ENCODE measurements around the gene SYT9. TPM values are rescaled to one million over a fixed set of nuclear protein-coding genes. Genes with fewer than 3 reads are reported as not detected.

The SYT9 gene
- polyA plus RNA-seq, 4 donors: 0.09 to 0.72 TPM; not detected in 2

- H3K36me3 ChIP-seq (ENCODE audit: control insufficient read depth in 3 of 3, insufficient read depth in 2 of 3, low read depth in 1 of 3, low read length in 3 of 3): no peaks in the 10 kb centered on the region
- 82 to 97% (median 95%) methylated on average over 1 of the region's 1 CpG for whole genome bisulfite sequencing, 3 donors
- DNase-seq: no peak
- H3K27ac ChIP-seq (ENCODE audit: low read depth in 1 of 3, low read length in 2 of 3): no peak overlapping the region
- no peak for FAIRE-seq
- H3K4me3 ChIP-seq (ENCODE audit: low read depth in 1 of 3, low read length in 3 of 3): no peak overlapping the region
- no peaks in the 10 kb centered on the region for H3K4me1 ChIP-seq (ENCODE audit: control insufficient read depth in 3 of 3, insufficient read depth in 2 of 3, low read depth in 1 of 3, low read length in 2 of 3)
- no peaks in the 10 kb centered on the region for H3K27me3 ChIP-seq (ENCODE audit: control insufficient read depth in 3 of 3, insufficient read depth in 3 of 3, low read length in 3 of 3)
- peaks cover 0 to 5% of the 10 kb centered on the region in 2 donors for H3K9me3 ChIP-seq (ENCODE audit: control insufficient read depth in 2 of 2, insufficient read depth in 1 of 2, low read depth in 1 of 2, low read length in 1 of 2)
These were observed 124.7 kb downstream of the SYT9 start for GRCh38 chr11:7376386-7376785.

GRCh38 chr11:7381937-7382336 lies 130.2 kb downstream of the SYT9 start:
- Histone ChIP-seq H3K4me1 (ENCODE audit: control insufficient read depth in 3 of 3, insufficient read depth in 2 of 3, low read depth in 1 of 3, low read length in 2 of 3) (no peaks in the 10 kb centered on the region), H3K27ac (ENCODE audit: low read depth in 1 of 3, low read length in 2 of 3) (no peak overlapping the region), H3K4me3 (ENCODE audit: low read depth in 1 of 3, low read length in 3 of 3) (no peak overlapping the region), H3K36me3 (ENCODE audit: control insufficient read depth in 3 of 3, insufficient read depth in 2 of 3, low read depth in 1 of 3, low read length in 3 of 3) (no peaks in the 10 kb centered on the region), H3K9me3 (ENCODE audit: control insufficient read depth in 2 of 2, insufficient read depth in 1 of 2, low read depth in 1 of 2, low read length in 1 of 2) (no peaks in the 10 kb centered on the region), H3K27me3 (ENCODE audit: control insufficient read depth in 3 of 3, insufficient read depth in 3 of 3, low read length in 3 of 3) (no peaks in the 10 kb centered on the region)
- FAIRE-seq (no peak), DNase-seq (no peak)
- WGBS, 3 donors: 33 to 53% (median 52%) methylated on average over 2 of the region's 2 CpGs

GRCh38 chr11:7383406-7383805 lies 131.7 kb downstream of the SYT9 start:
- 53 to 60% (median 59%) methylated on average over 4 of the region's 4 CpGs for WGBS, 3 donors
- Histone ChIP-seq H3K4me3 (ENCODE audit: low read depth in 1 of 3, low read length in 3 of 3) (no peak overlapping the region), H3K27me3 (ENCODE audit: control insufficient read depth in 3 of 3, insufficient read depth in 3 of 3, low read length in 3 of 3) (no peaks in the 10 kb centered on the region), H3K4me1 (ENCODE audit: control insufficient read depth in 3 of 3, insufficient read depth in 2 of 3, low read depth in 1 of 3, low read length in 2 of 3) (no peaks in the 10 kb centered on the region), H3K27ac (ENCODE audit: low read depth in 1 of 3, low read length in 2 of 3) (no peak overlapping the region), H3K9me3 (ENCODE audit: control insufficient read depth in 2 of 2, insufficient read depth in 1 of 2, low read depth in 1 of 2, low read length in 1 of 2) (no peaks in the 10 kb centered on the region), H3K36me3 (ENCODE audit: control insufficient read depth in 3 of 3, insufficient read depth in 2 of 3, low read depth in 1 of 3, low read length in 3 of 3) (no peaks in the 10 kb centered on the region)
- FAIRE-seq: no peak
- no peak for DNase-seq

- Histone ChIP-seq H3K9me3 (ENCODE audit: control insufficient read depth in 2 of 2, insufficient read depth in 1 of 2, low read depth in 1 of 2, low read length in 1 of 2) (no peaks in the 10 kb centered on the region), H3K27ac (ENCODE audit: low read depth in 1 of 3, low read length in 2 of 3) (no peak overlapping the region), H3K4me1 (ENCODE audit: control insufficient read depth in 3 of 3, insufficient read depth in 2 of 3, low read depth in 1 of 3, low read length in 2 of 3) (no peaks in the 10 kb centered on the region), H3K4me3 (ENCODE audit: low read depth in 1 of 3, low read length in 3 of 3) (no peak overlapping the region), H3K36me3 (ENCODE audit: control insufficient read depth in 3 of 3, insufficient read depth in 2 of 3, low read depth in 1 of 3, low read length in 3 of 3) (no peaks in the 10 kb centered on the region), H3K27me3 (ENCODE audit: control insufficient read depth in 3 of 3, insufficient read depth in 3 of 3, low read length in 3 of 3) (no peaks in the 10 kb centered on the region)
- FAIRE-seq (no peak), DNase-seq (no peak)
These were observed 133.0 kb downstream of the SYT9 start for GRCh38 chr11:7384691-7385090.

GRCh38 chr11:7385532-7385931 lies 133.8 kb downstream of the SYT9 start:
- H3K36me3 ChIP-seq (ENCODE audit: control insufficient read depth in 3 of 3, insufficient read depth in 2 of 3, low read depth in 1 of 3, low read length in 3 of 3): no peaks in the 10 kb centered on the region
- no peak overlapping the region for H3K4me3 ChIP-seq (ENCODE audit: low read depth in 1 of 3, low read length in 3 of 3)
- FAIRE-seq (no peak), DNase-seq (no peak)
- H3K4me1 ChIP-seq (ENCODE audit: control insufficient read depth in 3 of 3, insufficient read depth in 2 of 3, low read depth in 1 of 3, low read length in 2 of 3): no peaks in the 10 kb centered on the region
- H3K27me3 ChIP-seq (ENCODE audit: control insufficient read depth in 3 of 3, insufficient read depth in 3 of 3, low read length in 3 of 3): no peaks in the 10 kb centered on the region
- no peaks in the 10 kb centered on the region for H3K9me3 ChIP-seq (ENCODE audit: control insufficient read depth in 2 of 2, insufficient read depth in 1 of 2, low read depth in 1 of 2, low read length in 1 of 2)
- WGBS, 3 donors: 80 to 89% (median 89%) methylated on average over 1 of the region's 1 CpG
- no peak overlapping the region for H3K27ac ChIP-seq (ENCODE audit: low read depth in 1 of 3, low read length in 2 of 3)

- Histone ChIP-seq H3K36me3 (ENCODE audit: control insufficient read depth in 3 of 3, insufficient read depth in 2 of 3, low read depth in 1 of 3, low read length in 3 of 3) (no peaks in the 10 kb centered on the region), H3K9me3 (ENCODE audit: control insufficient read depth in 2 of 2, insufficient read depth in 1 of 2, low read depth in 1 of 2, low read length in 1 of 2) (peaks cover 0 to 5% of the 10 kb centered on the region in 2 donors), H3K4me3 (ENCODE audit: low read depth in 1 of 3, low read length in 3 of 3) (no peak overlapping the region), H3K4me1 (ENCODE audit: control insufficient read depth in 3 of 3, insufficient read depth in 2 of 3, low read depth in 1 of 3, low read length in 2 of 3) (no peaks in the 10 kb centered on the region), H3K27ac (ENCODE audit: low read depth in 1 of 3, low read length in 2 of 3) (no peak overlapping the region), H3K27me3 (ENCODE audit: control insufficient read depth in 3 of 3, insufficient read depth in 3 of 3, low read length in 3 of 3) (no peaks in the 10 kb centered on the region)
- WGBS, 3 donors: 52 to 60% (median 53%) methylated on average over 8 of the region's 8 CpGs
- FAIRE-seq: no peak
- no peak for DNase-seq
These were observed 162.5 kb downstream of the SYT9 start for GRCh38 chr11:7413961-7414915.

GRCh38 chr11:7414973-7415817 lies 163.5 kb downstream of the SYT9 start:
- no peak for FAIRE-seq
- DNase-seq: no peak
- Histone ChIP-seq H3K4me1 (ENCODE audit: control insufficient read depth in 3 of 3, insufficient read depth in 2 of 3, low read depth in 1 of 3, low read length in 2 of 3) (no peaks in the 10 kb centered on the region), H3K27me3 (ENCODE audit: control insufficient read depth in 3 of 3, insufficient read depth in 3 of 3, low read length in 3 of 3) (no peaks in the 10 kb centered on the region), H3K36me3 (ENCODE audit: control insufficient read depth in 3 of 3, insufficient read depth in 2 of 3, low read depth in 1 of 3, low read length in 3 of 3) (no peaks in the 10 kb centered on the region), H3K9me3 (ENCODE audit: control insufficient read depth in 2 of 2, insufficient read depth in 1 of 2, low read depth in 1 of 2, low read length in 1 of 2) (peaks cover 0 to 5% of the 10 kb centered on the region in 2 donors), H3K4me3 (ENCODE audit: low read depth in 1 of 3, low read length in 3 of 3) (no peak overlapping the region), H3K27ac (ENCODE audit: low read depth in 1 of 3, low read length in 2 of 3) (no peak overlapping the region)
- WGBS, 3 donors: 71 to 83% (median 76%) methylated on average over 14 of the region's 14 CpGs

- Histone ChIP-seq H3K36me3 (ENCODE audit: control insufficient read depth in 3 of 3, insufficient read depth in 2 of 3, low read depth in 1 of 3, low read length in 3 of 3) (no peaks in the 10 kb centered on the region), H3K27me3 (ENCODE audit: control insufficient read depth in 3 of 3, insufficient read depth in 3 of 3, low read length in 3 of 3) (no peaks in the 10 kb centered on the region), H3K27ac (ENCODE audit: low read depth in 1 of 3, low read length in 2 of 3) (no peak overlapping the region), H3K4me1 (ENCODE audit: control insufficient read depth in 3 of 3, insufficient read depth in 2 of 3, low read depth in 1 of 3, low read length in 2 of 3) (no peaks in the 10 kb centered on the region), H3K9me3 (ENCODE audit: control insufficient read depth in 2 of 2, insufficient read depth in 1 of 2, low read depth in 1 of 2, low read length in 1 of 2) (peaks cover 0 to 3% of the 10 kb centered on the region in 2 donors), H3K4me3 (ENCODE audit: low read depth in 1 of 3, low read length in 3 of 3) (no peak overlapping the region)
- FAIRE-seq (no peak), DNase-seq (no peak)
- 12 to 50% (median 32%) methylated on average over 4 of the region's 4 CpGs for WGBS, 3 donors
These were observed 164.4 kb downstream of the SYT9 start for GRCh38 chr11:7416080-7416479.

All from small intestine (tissue), 7 donors.